ENCODE results near the gene DLGAP1.
"Not testable (repeated sequence)": the region's sequence is repeated elsewhere in the genome, so short reads cannot be mapped to it uniquely, and the experiment has no call there.

DLGAP1 gene

DNA sequence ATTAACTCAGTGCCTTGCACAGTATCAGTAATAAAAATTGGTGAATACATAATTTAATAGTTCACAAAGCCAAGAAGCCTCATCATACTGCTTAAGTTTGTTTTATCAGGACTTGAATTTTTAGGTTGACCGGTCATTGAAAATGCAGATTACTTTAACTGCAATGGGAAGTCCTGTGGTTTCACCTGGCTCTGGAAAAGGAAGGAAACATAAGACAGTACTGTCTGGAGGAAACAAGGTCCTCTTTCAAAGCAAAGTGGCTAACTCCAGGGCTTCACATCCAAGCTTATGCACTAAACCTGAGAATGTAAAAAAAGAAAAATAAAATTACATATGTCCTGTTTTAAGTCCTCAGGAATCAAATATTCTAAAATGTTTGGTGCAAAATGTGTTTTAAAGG is 119.7 kb downstream of the DLGAP1 start:
- no peak overlapping the region for H3K27ac ChIP-seq (ENCODE audit: low read length)
- no peaks in the 10 kb centered on the region for H3K4me1 ChIP-seq (ENCODE audit: control insufficient read depth in 1 of 2, insufficient read depth in 2 of 2, low read length in 2 of 2)
- no peaks in the 10 kb centered on the region for H3K9me3 ChIP-seq (ENCODE audit: control insufficient read depth in 1 of 2, low read length in 2 of 2)
- no peaks in the 10 kb centered on the region for H3K27me3 ChIP-seq (ENCODE audit: low read depth, low read length)
- no peaks in the 10 kb centered on the region for H3K36me3 ChIP-seq (ENCODE audit: control insufficient read depth in 1 of 2, insufficient read depth in 2 of 2, low read length in 2 of 2)
- H3K4me3 ChIP-seq (ENCODE audit: low read depth in 1 of 2, low read length in 2 of 2): no peak overlapping the region

DNA sequence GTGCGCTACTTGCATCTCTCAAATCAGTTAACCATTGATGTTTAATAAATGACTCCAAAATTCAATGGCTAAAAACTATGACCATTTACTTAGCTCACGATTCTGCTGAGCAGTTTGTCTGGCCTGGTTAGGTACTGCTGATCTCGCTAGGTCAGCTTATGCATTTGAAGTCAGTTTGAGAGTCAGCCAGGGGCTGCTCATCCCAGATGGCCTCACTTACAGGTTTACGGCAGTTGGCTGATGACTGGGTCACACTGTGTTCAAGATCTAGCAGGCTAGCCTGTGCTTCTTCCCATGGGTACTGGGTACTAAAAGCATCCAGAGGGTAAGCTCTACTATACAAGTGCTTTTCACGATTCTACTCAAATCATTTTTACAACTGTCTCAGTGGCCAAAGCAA is 122.1 kb downstream of the DLGAP1 start:
- Histone ChIP-seq H3K27ac (ENCODE audit: low read length) (no peak overlapping the region), H3K36me3 (ENCODE audit: control insufficient read depth in 1 of 2, insufficient read depth in 2 of 2, low read length in 2 of 2) (no peaks in the 10 kb centered on the region), H3K9me3 (ENCODE audit: control insufficient read depth in 1 of 2, low read length in 2 of 2) (no peaks in the 10 kb centered on the region), H3K4me3 (ENCODE audit: low read depth in 1 of 2, low read length in 2 of 2) (no peak overlapping the region), H3K27me3 (ENCODE audit: low read depth, low read length) (no peaks in the 10 kb centered on the region), H3K4me1 (ENCODE audit: control insufficient read depth in 1 of 2, insufficient read depth in 2 of 2, low read length in 2 of 2) (no peaks in the 10 kb centered on the region)

DNA sequence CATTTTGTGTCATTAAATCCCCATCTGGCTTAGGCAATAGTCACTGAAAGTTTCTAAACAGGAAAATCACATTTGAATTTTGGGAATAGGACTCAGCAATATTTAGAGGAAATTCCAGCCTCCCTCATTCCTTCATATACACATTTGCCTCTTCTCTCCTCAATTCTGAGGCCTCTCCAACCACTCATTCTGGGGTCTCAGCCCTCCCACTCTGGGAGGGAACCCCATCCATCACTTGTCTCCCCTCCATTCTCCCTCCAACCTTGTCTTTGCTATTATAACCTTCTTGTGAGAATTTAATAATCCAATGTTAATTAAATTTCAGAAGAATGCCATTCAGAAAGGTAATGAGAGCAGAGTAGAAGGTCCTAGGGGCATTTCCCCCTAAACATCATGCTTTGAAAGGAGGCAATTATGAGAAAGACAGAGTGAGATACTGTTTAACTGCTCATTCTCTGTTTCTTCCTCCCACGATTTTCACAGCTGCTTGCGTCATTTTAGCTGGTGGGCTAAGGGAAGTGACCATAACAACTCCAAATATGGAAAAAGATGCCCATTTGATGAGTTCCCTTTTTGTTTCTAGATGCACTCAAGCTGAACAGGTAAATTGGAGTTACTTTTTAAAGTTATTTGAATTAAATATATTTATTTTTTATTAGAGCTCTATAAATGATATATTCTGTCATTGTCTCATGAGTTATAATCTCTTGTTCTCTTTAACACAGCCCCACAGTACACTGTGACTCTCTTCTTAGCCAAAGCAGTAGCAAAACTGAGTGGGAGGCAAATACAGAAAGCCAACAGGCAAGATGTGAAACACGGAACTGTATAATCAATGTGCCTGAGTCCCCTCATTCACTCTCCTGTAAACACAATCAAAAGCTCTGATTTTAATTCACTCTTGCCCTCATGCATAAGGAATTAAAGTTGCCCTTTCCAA is 135.1 kb downstream of the DLGAP1 start:
- Histone ChIP-seq H3K4me3 (ENCODE audit: low read depth in 1 of 2, low read length in 2 of 2) (no peak overlapping the region), H3K27ac (ENCODE audit: low read length) (no peak overlapping the region)

DNA sequence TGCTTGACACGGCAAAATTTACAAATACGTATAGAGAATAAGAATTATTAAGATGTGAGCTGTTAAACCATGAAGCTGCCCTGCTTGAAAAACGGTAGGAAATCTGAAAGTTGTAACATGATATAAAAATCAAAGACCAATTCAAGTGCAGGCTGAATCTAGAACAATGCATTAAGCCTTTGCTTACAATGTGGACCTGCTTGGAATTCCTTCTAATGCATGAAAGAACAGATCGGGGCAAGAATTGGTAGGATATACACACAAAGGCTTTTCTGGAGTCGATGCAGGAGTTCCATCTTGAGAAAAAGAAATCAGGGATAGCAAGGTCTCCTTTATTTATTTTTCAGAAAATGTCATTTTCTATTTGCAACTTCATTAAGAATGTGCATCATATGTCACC is 136.8 kb downstream of the DLGAP1 start:
- Histone ChIP-seq H3K36me3 (ENCODE audit: control insufficient read depth in 1 of 2, insufficient read depth in 2 of 2, low read length in 2 of 2) (no peaks in the 10 kb centered on the region), H3K27me3 (ENCODE audit: low read depth, low read length) (no peaks in the 10 kb centered on the region), H3K4me1 (ENCODE audit: control insufficient read depth in 1 of 2, insufficient read depth in 2 of 2, low read length in 2 of 2) (no peaks in the 10 kb centered on the region), H3K27ac (ENCODE audit: low read length) (no peak overlapping the region), H3K4me3 (ENCODE audit: low read depth in 1 of 2, low read length in 2 of 2) (no peak overlapping the region), H3K9me3 (ENCODE audit: control insufficient read depth in 1 of 2, low read length in 2 of 2) (no peaks in the 10 kb centered on the region)

More for the DNA sequence above, 135.1 kb downstream of the DLGAP1 start:
- H3K36me3 ChIP-seq (ENCODE audit: control insufficient read depth in 1 of 2, insufficient read depth in 2 of 2, low read length in 2 of 2): no peaks in the 10 kb centered on the region
- H3K27me3 ChIP-seq (ENCODE audit: low read depth, low read length): no peaks in the 10 kb centered on the region
- H3K4me1 ChIP-seq (ENCODE audit: control insufficient read depth in 1 of 2, insufficient read depth in 2 of 2, low read length in 2 of 2): no peaks in the 10 kb centered on the region
- H3K9me3 ChIP-seq (ENCODE audit: control insufficient read depth in 1 of 2, low read length in 2 of 2): no peaks in the 10 kb centered on the region

DNA sequence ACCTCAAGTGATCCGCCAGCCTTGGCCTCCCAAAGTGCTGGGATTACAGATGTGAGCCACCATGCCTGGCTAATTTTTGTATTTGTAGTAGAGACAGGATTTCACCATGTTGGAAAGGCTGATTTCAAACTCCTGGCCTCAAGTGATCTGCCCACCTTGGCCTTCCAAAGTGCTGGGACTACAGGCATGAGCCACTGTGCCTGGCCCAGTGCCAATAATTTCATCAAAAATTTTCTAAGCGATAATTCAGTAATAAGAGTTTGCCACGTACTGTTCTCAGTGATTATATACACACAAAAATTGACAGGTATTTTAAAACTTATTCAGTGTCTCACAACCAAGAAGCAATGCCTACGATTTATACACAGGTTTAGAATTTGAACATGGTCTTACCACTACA is 143.2 kb downstream of the DLGAP1 start:
- H3K27me3 ChIP-seq (ENCODE audit: low read depth, low read length); H3K4me3 ChIP-seq (ENCODE audit: low read depth in 1 of 2, low read length in 2 of 2); H3K9me3 ChIP-seq (ENCODE audit: control insufficient read depth in 1 of 2, low read length in 2 of 2); H3K4me1 ChIP-seq (ENCODE audit: control insufficient read depth in 1 of 2, insufficient read depth in 2 of 2, low read length in 2 of 2); H3K27ac ChIP-seq (ENCODE audit: low read length); H3K36me3 ChIP-seq (ENCODE audit: control insufficient read depth in 1 of 2, insufficient read depth in 2 of 2, low read length in 2 of 2): not testable (repeated sequence)

DNA sequence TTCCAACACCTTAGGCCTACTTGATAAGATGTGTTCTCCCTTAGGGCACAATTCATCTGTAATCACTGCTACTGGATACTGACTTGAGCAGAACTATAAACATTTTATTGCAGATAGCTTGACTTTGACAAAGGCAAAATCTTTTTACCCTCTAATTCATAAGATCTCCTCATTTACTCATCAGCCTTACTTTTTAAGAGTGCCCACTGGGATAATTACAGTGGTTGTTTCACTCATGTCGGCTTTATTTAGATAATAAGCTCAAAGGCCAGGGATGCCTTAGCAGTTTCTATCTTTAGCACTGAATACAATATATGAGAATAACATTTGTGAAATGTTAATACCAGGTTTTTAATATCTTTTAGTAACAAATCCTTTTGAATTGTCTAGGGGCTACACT is 144.0 kb downstream of the DLGAP1 start:
- H3K4me1 ChIP-seq (ENCODE audit: control insufficient read depth in 1 of 2, insufficient read depth in 2 of 2, low read length in 2 of 2): no peaks in the 10 kb centered on the region
- no peaks in the 10 kb centered on the region for H3K27me3 ChIP-seq (ENCODE audit: low read depth, low read length)
- no peaks in the 10 kb centered on the region for H3K36me3 ChIP-seq (ENCODE audit: control insufficient read depth in 1 of 2, insufficient read depth in 2 of 2, low read length in 2 of 2)
- H3K27ac ChIP-seq (ENCODE audit: low read length): no peak overlapping the region
- no peaks in the 10 kb centered on the region for H3K9me3 ChIP-seq (ENCODE audit: control insufficient read depth in 1 of 2, low read length in 2 of 2)
- H3K4me3 ChIP-seq (ENCODE audit: low read depth in 1 of 2, low read length in 2 of 2): no peak overlapping the region

DNA sequence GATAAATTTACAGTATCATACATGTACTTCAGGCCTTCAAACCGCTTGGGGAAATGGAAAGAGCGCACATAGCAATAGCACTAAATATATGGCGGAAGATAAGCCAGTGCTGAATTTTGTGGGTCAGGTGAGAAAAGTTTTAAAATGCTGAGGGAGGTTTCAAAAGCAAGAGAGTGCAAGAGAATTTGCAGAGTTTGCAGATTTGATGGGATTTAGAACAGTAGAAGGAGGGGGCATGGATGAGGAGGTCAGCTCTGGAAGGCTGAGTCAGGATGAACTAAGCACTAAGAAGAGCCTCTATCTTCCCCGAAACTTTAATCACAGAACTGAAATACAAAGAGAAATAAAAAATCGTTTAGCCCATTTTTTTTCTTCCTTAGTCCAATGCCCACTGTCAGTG is 145.9 kb downstream of the DLGAP1 start:
- H3K27ac ChIP-seq (ENCODE audit: low read length): no peak overlapping the region
- H3K9me3 ChIP-seq (ENCODE audit: control insufficient read depth in 1 of 2, low read length in 2 of 2): no peaks in the 10 kb centered on the region
- H3K4me1 ChIP-seq (ENCODE audit: control insufficient read depth in 1 of 2, insufficient read depth in 2 of 2, low read length in 2 of 2): no peaks in the 10 kb centered on the region
- H3K36me3 ChIP-seq (ENCODE audit: control insufficient read depth in 1 of 2, insufficient read depth in 2 of 2, low read length in 2 of 2): no peaks in the 10 kb centered on the region
- no peak overlapping the region for H3K4me3 ChIP-seq (ENCODE audit: low read depth in 1 of 2, low read length in 2 of 2)
- no peaks in the 10 kb centered on the region for H3K27me3 ChIP-seq (ENCODE audit: low read depth, low read length)

DNA sequence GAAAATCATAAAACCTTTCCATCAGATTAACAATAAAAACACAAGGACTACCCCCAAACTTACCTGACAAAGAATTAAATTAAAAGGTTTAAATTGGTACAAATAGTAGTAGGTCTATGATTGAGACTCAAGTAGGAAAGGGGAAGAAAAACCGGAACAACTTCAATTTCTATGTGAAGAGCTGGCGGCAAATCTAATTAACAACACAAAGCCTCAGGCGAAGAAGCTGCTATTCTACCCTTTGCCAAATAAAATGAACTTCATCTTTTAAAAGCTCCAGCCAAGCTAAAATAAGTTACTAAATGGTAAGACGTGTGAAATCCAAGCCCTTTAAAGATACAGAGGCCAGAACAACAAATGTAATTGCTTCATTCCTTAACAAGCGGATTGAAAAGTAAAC is 146.5 kb downstream of the DLGAP1 start:
- Histone ChIP-seq H3K4me1 (ENCODE audit: control insufficient read depth in 1 of 2, insufficient read depth in 2 of 2, low read length in 2 of 2) (no peaks in the 10 kb centered on the region), H3K36me3 (ENCODE audit: control insufficient read depth in 1 of 2, insufficient read depth in 2 of 2, low read length in 2 of 2) (no peaks in the 10 kb centered on the region), H3K27me3 (ENCODE audit: low read depth, low read length) (no peaks in the 10 kb centered on the region), H3K4me3 (ENCODE audit: low read depth in 1 of 2, low read length in 2 of 2) (no peak overlapping the region), H3K9me3 (ENCODE audit: control insufficient read depth in 1 of 2, low read length in 2 of 2) (no peaks in the 10 kb centered on the region), H3K27ac (ENCODE audit: low read length) (no peak overlapping the region)

DNA sequence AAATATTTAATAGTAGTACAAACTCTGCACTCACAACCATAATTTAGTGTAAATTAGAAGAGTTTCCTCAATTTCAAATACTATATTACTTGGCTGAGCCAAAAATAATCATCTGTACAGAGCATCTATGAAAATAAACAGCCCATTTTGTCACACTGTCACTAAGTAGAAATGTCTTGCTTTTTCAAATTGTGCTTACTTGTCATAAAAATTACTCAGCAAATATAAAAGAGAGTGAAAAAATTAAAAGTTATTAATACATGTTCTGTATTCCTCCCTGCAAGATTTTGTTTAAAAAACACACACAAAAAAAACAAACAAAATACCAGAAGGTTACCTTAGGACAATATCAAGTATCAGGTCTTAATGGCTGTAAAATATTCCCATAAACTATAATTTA is 155.7 kb downstream of the DLGAP1 start:
- H3K4me3 ChIP-seq (ENCODE audit: low read depth in 1 of 2, low read length in 2 of 2): no peak overlapping the region
- no peaks in the 10 kb centered on the region for H3K27me3 ChIP-seq (ENCODE audit: low read depth, low read length)
- H3K4me1 ChIP-seq (ENCODE audit: control insufficient read depth in 1 of 2, insufficient read depth in 2 of 2, low read length in 2 of 2): no peaks in the 10 kb centered on the region
- H3K9me3 ChIP-seq (ENCODE audit: control insufficient read depth in 1 of 2, low read length in 2 of 2): no peaks in the 10 kb centered on the region
- no peak overlapping the region for H3K27ac ChIP-seq (ENCODE audit: low read length)
- H3K36me3 ChIP-seq (ENCODE audit: control insufficient read depth in 1 of 2, insufficient read depth in 2 of 2, low read length in 2 of 2): no peaks in the 10 kb centered on the region

DNA sequence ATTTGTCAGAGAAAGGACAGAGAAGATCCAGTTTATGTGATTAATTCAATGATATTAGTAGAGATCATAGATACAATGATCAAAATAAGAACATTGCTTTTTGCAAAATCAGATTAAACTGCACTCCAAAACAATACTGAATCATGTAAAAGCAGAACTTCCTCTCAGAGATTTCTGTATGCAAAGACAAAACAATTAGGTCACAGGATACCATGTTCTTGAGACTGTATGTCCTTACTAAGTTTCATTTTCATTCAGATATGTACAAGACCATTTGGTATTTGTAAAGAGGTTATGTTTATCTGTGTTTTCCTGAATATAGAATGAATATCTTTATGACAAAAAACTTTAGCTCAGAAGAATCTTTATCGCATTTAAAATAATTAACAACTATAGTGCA is 161.8 kb downstream of the DLGAP1 start:
- H3K27ac ChIP-seq (ENCODE audit: low read length): no peak overlapping the region

DNA sequence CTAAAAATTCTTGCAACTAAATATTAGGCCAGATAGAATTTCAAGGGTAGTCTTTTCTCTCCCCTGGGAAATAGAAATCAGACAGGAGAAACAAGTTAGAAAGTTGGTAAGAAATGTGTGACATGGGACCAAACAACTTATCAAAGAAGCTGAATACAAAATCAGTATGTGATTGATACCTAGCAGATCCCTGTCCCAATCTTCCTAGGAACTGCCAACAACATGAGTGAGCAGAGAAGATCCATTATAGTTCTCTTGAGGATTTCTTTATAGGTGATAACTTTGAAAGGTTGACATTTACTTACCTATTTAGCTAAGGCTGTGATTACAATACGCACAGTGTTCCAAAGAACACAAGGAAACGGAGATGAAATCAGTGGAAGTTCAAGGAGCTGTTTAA is 162.4 kb downstream of the DLGAP1 start:
- no peaks in the 10 kb centered on the region for H3K4me1 ChIP-seq (ENCODE audit: control insufficient read depth in 1 of 2, insufficient read depth in 2 of 2, low read length in 2 of 2)
- no peak overlapping the region for H3K4me3 ChIP-seq (ENCODE audit: low read depth in 1 of 2, low read length in 2 of 2)
- H3K27ac ChIP-seq (ENCODE audit: low read length): no peak overlapping the region
- no peaks in the 10 kb centered on the region for H3K36me3 ChIP-seq (ENCODE audit: control insufficient read depth in 1 of 2, insufficient read depth in 2 of 2, low read length in 2 of 2)
- H3K27me3 ChIP-seq (ENCODE audit: low read depth, low read length): no peaks in the 10 kb centered on the region
- H3K9me3 ChIP-seq (ENCODE audit: control insufficient read depth in 1 of 2, low read length in 2 of 2): no peaks in the 10 kb centered on the region

More for the DNA sequence above, 161.8 kb downstream of the DLGAP1 start:
- no peaks in the 10 kb centered on the region for H3K4me1 ChIP-seq (ENCODE audit: control insufficient read depth in 1 of 2, insufficient read depth in 2 of 2, low read length in 2 of 2)
- H3K36me3 ChIP-seq (ENCODE audit: control insufficient read depth in 1 of 2, insufficient read depth in 2 of 2, low read length in 2 of 2): no peaks in the 10 kb centered on the region
- H3K9me3 ChIP-seq (ENCODE audit: control insufficient read depth in 1 of 2, low read length in 2 of 2): no peaks in the 10 kb centered on the region
- no peak overlapping the region for H3K4me3 ChIP-seq (ENCODE audit: low read depth in 1 of 2, low read length in 2 of 2)
- H3K27me3 ChIP-seq (ENCODE audit: low read depth, low read length): no peaks in the 10 kb centered on the region

DNA sequence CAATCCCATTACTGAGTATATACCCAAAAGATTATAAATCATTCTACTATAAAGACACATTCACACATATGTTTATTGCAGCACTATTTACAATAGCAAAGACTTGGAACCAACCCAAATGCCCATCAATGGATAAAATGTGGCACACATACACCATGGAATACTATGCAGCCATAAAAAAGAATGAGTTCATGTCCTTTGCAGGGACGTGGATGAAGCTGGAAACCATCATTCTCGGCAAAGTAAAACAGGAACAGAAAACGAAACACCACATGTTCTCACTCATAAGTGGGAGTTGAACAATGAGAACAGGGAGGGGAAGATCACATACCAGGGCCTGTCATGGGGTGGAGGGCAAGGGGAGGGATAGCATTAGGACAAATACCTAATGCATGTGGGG is 167.8 kb downstream of the DLGAP1 start:
- not testable (repeated sequence) for H3K9me3 ChIP-seq (ENCODE audit: control insufficient read depth in 1 of 2, low read length in 2 of 2); H3K27me3 ChIP-seq (ENCODE audit: low read depth, low read length); H3K27ac ChIP-seq (ENCODE audit: low read length); H3K4me3 ChIP-seq (ENCODE audit: low read depth in 1 of 2, low read length in 2 of 2); H3K36me3 ChIP-seq (ENCODE audit: control insufficient read depth in 1 of 2, insufficient read depth in 2 of 2, low read length in 2 of 2); H3K4me1 ChIP-seq (ENCODE audit: control insufficient read depth in 1 of 2, insufficient read depth in 2 of 2, low read length in 2 of 2)

Data from muscle layer of duodenum (tissue), 2 donors.